Measurements from ENCODE around the gene CCSAP. TPM values are rescaled to one million over a fixed set of nuclear protein-coding genes. Genes with fewer than 3 reads are reported as not detected.

The CCSAP gene
- total RNA-seq, 1 experiment from 2014 or later, result 8.5 TPM

DNA sequence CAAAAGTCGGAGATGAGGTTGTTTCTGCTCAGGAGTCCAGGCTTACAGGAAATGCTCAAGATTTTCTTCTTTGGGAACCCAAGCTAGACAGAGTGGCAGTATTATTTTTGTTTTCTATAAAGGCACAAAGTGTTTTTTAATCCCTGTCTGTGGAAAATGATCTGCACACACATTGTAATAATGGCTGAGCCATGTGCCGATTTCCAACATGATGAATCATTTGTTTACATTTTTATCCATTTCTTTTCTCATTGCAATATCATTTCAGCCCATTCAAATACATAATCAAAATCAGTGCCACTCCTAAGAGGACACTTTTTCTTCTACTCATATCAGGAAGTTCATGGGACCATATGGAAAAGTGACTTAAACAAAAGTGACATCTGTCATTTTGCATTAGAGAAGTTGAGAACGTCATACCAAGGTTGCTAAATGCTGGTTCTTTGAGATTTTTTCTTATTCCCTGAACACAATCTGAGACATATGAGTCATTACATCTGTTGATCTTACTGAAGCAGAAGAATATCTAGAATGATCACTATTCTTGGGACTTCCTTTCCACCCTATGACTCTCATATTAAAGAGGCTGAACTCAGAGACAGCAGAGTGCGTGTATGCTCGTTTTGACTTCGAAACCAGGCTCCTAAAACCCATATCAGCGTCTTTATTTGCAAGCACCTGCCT lies 46.2 kb upstream of the CCSAP start:
- Histone ChIP-seq H4K5ac (ENCODE audit: insufficient read length, low read depth, low read length) (no peak overlapping the region), H4K20me1 (ENCODE audit: control insufficient read depth, insufficient read depth, insufficient read length) (no peaks in the 10 kb centered on the region), H3K9me3 (ENCODE audit: control insufficient read depth, low read depth, low read length) (no peaks in the 10 kb centered on the region), H2BK120ac (ENCODE audit: low read depth, low read length, poor library complexity, severe bottlenecking) (no peak overlapping the region), H3K79me2 (ENCODE audit: insufficient read depth, low read length) (no peaks in the 10 kb centered on the region), H3K4me2 (ENCODE audit: insufficient read depth, insufficient read length, low read length) (no peak overlapping the region), H2BK15ac (ENCODE audit: low read depth, low read length) (no peak overlapping the region), H3K27me3 (ENCODE audit: insufficient read depth, low read length) (no peaks in the 10 kb centered on the region), H2BK20ac (ENCODE audit: low read depth, low read length, poor library complexity, severe bottlenecking) (no peak overlapping the region), H2BK5ac (ENCODE audit: insufficient read length, low read length) (no peak overlapping the region), H4K91ac (ENCODE audit: insufficient read length, low read depth, low read length) (no peak overlapping the region), H3K23ac (ENCODE audit: insufficient read length, low read depth, low read length) (no peak overlapping the region), H3T11ph (ENCODE audit: low read length) (no peak overlapping the region), H3K4me1 (ENCODE audit: insufficient read depth, low read length) (no peaks in the 10 kb centered on the region), H3K23me2 (ENCODE audit: insufficient read length, low read depth, low read length, poor library complexity, severe bottlenecking) (no peaks in the 10 kb centered on the region), H4K8ac (replicated peaks; ENCODE audit: insufficient read length, low read depth, low read length) (no peak overlapping the region), H3K14ac (ENCODE audit: insufficient read depth, low read length) (no peak overlapping the region), H3K27ac (ENCODE audit: insufficient read length, low read depth, low read length) (no peak overlapping the region), H3K56ac (ENCODE audit: insufficient read length, low read depth, low read length) (no peak overlapping the region), H3K4ac (ENCODE audit: low read depth, low read length) (no peak overlapping the region), H3K18ac (ENCODE audit: insufficient read length, low read depth, low read length) (no peak overlapping the region), H2BK12ac (ENCODE audit: insufficient read length, low read depth, low read length) (no peak overlapping the region), H2AK5ac (ENCODE audit: insufficient read length, low read length) (no peak overlapping the region), H2AFZ (ENCODE audit: low read length) (no peak overlapping the region), H3K79me1 (ENCODE audit: insufficient read depth, low read depth, low read length, poor library complexity, severe bottlenecking) (no peaks in the 10 kb centered on the region), H3K9ac (ENCODE audit: extremely low read depth, insufficient read length, low read length) (no peak overlapping the region)
- Mint-ChIP-seq H3K27me3 (ENCODE audit: low read depth) (peaks cover 5% of the 10 kb centered on the region), H3K36me3 (ENCODE audit: insufficient read depth in 1 of 3, low read depth in 3 of 3) (no peaks in the 10 kb centered on the region), H3K4me1 (no peaks in the 10 kb centered on the region), H3K4me3 (no peak overlapping the region), H3K9me3 (peaks cover 0 to 3% of the 10 kb centered on the region in 2 experiments; a peak in 3 of 5 replicates), H3K27ac (no peak overlapping the region)
- WGBS (ENCODE audit: extremely low coverage, insufficient read length, low lambda C conversion rate), result no CpG with 5 or more reads among the region's 7 CpGs
- TF ChIP-seq CTCF (conservative IDR thresholded peaks at IDR 0.05), result no peak
- no peak for DNase-seq
